ENCODE measurements around the gene NEK6.
A peak's percentile ranks its signal among the peaks of the same experiment; 100 is the strongest.

The NEK6 gene

GRCh38 chr9:124354346-124355038 is 96.7 kb downstream of the NEK6 start:
- DNase-seq (ENCODE audit: low read depth) = no peak

DNA sequence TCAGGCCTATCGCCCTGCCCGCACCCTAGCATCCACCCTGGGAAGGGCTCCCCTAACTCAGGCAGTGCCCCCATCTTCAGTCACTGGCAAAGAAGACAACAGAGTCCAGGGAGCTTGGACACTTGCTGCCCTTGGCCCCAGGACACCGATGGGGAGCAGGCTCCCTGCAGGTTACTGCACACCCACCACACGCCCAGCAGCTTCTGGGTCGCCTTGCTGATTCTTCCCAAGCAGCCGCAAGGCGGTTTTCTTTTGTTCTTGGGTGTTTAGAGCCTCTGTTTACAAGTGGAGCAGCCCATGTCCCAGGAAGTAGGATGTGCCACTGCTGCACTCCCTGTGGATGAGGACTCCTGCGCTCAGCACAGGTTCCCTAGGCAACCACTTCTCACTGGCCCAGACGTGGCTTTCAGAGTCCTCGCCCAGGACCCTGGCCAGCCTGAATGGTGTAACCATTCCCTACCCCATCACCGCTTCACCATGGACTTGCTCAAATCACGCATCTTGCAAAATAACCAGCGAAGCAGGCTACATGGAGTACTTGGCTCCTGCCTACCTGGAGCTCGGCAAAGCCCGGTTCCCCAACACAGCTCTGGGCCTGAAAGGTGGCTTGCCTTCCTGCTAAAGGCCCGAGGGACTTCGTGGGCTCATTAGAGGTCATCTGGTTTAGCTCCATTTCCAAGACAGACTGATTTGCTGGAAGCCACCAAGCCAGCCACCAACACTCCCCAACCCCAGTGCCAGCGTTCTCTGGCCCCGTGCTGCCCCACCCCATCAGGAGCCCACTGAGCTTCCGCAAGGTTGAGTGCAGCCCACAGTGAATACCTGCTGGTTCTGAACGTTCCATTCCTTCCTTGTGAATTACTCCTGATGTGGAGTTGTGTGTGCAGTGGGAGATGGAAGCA is 97.5 kb downstream of the NEK6 start:
- DNase-seq (ENCODE audit: low read depth) = no peak

DNA sequence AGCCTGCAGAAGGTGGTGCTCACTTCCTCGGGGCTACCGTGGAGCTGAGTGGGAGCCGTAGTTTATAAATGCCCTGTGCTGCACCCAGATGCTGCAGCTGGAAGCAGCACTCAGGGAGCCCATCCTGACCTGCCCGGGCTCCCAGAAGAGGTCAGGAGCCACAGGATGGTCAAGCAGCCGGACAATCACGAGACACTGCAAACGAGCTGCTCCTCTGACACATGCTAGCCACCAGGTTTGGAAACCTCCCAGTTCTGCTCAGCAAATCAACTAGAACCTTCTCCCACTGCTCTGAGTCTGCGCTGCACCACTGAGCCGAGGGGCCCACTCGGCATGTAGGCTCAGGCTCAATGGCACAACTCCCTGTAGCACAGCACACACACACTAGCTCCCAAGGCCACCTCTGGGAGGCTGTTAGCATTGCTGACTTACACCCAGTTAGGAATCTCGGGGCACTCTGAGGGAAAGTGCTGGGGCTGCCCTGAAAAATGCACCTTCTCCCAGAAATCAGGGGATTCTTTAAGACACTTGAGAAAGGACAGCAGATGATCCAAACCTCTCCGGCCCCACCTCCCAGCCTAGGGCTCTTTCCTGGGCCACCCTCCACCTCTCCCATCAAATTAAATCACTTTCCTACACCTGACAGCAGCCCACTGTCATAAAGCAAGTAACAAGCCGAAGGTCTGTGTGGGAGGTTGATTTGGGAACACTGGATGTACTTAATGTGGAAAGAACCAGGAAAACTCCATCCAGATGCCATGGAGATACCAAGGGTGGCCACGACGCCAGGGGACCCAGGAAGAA is 98.4 kb downstream of the NEK6 start:
- DNase-seq (ENCODE audit: low read depth) = no peak

DNA sequence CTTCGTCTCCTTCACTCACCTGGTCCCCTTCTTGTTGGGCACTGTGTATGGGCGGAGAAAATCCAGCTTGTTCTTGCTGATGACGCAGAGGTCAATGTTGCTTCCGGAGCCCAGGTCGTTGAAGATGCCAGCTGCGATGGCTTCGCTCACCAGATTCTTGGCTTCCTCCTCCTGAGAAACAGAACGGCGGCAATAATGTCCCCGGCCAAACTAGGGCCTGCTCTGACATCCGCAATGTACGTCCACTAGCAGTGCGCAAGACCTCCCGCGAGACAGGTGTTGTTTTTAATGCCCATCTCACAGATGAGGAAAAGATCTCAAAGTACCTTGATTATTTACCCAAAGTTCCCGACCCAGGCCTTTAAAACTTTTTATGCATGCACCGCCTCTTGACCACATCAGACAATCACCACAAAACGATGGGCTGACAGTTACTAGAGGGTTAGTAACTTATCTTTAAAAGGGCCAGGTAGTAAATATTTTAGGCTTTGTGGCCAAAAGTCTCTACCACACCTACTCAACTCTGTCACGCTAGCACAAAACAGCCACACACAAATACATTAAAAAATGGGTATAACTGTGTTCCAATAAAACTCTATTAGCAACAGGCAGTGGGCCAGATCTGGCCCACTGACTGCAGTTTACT is 99.1 kb downstream of the NEK6 start:
- DNase-seq (ENCODE audit: low read depth) = no peak

DNA sequence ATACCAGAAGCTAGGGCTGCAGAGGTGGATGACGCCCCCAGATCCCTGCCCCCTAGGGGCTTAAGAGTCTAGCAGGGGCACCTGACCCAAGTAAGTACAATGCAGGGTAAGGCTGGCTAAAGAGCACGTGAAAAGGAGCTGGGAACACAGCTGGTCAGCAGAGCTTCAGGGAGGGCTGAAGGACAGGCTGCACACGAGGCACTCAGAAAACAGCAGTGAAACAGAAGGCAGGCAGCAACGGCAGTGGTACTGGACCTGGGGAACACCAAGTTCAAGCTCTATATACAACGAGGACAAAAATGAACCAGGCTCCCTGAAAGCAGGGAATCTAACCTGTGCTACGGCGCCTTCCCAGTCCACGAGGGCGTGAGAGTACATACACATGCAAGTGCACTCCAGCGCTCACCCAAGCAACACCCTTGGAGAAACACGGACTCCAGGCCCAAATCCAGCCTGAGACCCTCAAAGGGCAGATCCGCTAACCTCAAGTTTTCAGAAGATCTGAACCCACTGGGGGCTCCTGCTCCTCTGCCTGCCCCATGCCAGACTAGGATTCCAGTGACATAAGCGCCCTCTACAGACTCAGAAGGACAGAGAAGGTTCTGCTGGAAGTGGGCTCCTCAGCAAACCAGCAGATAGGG is 100.1 kb downstream of the NEK6 start:
- DNase-seq (ENCODE audit: low read depth) = no peak

- DNase-seq (ENCODE audit: low read depth) = no peak
These were observed 100.9 kb downstream of the NEK6 start for GRCh38 chr9:124358631-124359030.

DNA sequence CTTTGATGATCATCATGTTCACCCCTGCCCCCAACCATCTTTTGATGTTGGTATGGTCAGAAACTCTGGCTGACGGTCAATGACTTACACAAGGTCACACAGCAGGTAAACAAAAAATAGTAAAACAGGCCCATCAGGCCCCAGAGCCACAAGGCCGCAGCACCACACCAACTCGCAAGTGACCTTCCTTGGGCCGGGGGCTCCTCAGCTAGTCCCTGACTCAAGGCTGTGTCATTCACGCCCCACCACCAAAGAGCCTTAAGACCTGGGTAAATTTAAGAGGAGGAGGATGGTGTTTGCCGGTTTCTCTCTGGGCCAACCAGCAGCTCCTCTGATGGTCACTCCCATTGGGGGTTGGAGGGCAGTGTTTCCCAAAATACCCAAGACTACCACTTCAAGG is 101.7 kb downstream of the NEK6 start:
- no peak for DNase-seq (ENCODE audit: low read depth)

- DNase-seq (ENCODE audit: low read depth) = no peak
These were observed 102.3 kb downstream of the NEK6 start for GRCh38 chr9:124359855-124360678.

DNA sequence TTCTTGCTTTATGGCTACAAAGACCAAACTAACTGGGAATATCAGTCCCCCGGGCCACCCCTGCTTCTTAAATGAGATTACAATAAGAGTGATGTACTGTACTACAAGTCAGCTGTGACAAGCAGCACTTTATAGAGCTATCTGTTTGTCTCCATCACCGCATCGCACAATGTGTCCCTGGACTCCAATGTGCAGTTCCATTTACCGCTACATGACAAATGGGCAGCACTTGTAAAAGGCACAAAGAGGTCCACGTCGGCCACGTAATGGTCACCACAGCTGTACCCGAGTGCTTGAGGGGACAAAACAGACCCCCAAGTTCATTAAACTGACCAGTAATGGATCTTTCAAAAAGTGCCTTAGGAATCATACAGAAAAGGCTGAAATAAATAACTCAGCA is 103.4 kb downstream of the NEK6 start:
- no peak for DNase-seq (ENCODE audit: low read depth)

- DNase-seq (ENCODE audit: low read depth) = no peak
These were observed 105.8 kb downstream of the NEK6 start for GRCh38 chr9:124363326-124364096.

DNA sequence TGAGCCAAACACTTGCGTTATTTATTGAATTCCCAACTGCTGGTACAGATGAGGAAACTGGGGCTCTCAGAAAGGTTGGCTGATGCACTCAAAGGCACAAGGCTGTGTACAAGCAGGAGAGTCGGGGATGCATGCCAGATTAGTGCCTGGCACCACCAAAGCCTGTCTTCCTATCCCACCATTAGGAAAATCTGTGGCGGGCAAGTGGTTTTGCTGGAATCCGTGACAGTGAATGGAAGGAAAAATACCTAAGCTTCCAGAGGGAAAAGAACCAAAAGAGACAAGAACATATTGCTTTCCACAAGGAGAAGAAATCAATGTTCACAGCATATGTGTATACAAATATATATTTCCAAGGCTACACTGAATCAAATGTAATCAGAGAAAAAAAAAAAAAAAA is 106.4 kb downstream of the NEK6 start:
- DNase-seq (ENCODE audit: low read depth) = no peak

DNA sequence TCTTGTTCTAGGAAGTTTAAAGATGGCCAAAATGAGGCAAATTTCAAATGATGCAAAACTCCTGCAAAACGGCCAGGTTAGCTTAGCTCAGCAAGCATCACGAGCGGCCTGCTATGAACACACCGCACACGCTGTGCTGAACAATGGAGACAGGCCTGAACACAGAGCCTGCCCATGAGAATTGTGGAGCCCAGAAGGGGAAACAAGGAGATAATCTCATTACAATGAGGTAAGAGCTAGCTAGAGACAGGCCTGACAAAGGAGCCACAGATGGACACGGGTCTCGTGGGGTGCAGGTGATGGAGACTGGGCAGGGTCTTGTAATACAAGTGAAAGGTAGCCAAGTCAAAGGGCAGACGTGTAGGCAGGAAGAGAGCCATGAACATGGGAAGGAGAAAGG is 107.3 kb downstream of the NEK6 start:
- DNase-seq (ENCODE audit: low read depth) = no peak

DNA sequence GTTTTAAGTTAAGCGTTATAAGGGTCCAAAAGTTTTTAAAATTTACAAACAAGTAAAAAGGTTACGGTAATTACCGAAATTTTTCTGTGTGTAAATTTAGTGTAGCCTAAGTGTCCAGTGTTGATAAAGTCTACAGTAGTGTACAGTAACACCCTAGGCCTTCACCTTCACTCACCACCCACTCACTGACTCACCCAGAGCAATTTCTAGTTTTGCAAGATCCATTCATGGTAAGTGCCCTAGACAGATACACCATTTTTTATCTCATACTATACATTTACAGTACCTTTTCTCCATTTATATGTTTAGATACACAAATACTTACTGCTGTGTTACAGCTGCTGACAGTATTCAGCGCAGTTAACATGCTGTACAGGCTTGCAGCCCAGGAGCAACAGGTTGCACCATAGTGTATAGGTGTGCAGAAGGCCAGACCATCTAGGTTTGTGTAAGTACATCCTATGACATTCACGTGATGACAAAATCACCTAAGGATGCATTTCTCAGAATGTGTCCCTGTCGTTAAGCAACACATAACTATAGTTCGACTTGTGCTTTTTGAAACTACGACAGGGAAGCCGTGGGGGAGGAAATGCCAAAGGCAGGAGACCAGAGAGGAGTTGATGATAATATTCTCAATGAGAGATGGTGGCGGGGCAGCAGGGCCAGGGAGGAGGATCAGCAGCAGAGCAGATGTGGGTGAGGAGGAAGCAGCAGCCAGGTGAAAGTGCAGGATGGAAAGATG is 108.9 kb downstream of the NEK6 start:
- no peak for DNase-seq (ENCODE audit: low read depth)

GRCh38 chr9:124368692-124369091 is 110.9 kb downstream of the NEK6 start:
- DNase-seq (ENCODE audit: low read depth) = no peak

DNA sequence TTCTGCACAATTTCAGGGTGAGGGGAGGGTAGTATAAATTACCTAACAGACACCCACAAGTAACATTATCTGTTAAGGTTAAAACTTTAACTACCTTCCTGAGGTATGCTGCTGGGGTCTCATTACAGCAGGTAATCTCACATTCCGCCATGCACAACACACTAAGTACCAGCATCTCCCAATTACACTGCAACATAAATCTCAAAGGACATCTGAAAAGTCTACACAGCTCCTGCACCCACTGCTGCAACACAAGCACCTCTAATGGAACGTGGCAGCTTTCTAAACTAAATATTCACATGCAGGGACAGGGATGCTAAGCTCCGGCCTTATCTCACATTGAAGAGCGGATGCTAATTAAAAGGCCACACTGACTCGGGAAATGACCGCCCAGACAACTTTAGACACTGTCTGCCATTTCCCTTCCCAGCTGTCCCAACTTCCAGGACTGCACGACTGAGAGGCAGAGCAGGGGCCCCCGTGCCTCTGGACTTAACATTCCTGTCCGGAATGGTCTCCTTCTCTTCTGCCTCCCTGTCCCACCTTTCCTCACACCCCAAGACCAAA is 111.6 kb downstream of the NEK6 start:
- no peak for DNase-seq (ENCODE audit: low read depth)

DNA sequence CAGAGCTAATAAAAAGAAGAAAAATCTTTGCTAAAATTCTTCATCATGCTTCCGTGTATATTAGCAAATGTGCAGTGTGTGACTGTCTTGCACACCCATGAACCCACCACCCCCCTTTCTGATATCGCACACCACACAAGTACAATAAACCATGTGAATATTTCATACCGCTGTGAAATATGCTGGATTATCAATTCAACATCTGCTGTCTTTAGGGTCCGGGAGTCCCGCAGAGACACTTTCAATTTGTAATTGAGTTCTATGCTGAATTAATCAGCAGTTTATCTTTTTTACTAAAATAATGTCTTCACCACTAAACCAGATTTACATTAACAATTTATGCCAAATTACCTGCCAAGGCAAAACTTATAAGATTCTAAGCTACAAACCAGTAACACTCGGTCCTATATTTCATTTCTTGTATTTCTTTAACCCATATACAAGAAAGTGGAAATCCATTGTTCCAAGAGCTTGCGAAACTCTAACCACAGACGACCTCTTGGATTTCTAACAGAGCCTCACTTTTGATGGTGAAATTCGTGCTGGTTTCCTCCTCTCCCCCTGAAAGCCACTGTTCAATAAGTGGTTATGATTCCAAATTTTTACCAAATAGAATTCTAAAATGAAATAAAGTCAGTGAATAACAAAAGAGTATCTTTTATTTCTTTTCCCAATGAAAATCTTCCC is 113.3 kb downstream of the NEK6 start:
- peak; percentile 56 for DNase-seq (ENCODE audit: low read depth)

- DNase-seq (ENCODE audit: low read depth) = peak; percentile 42
These were observed 114.3 kb downstream of the NEK6 start for GRCh38 chr9:124372038-124372437.

DNA sequence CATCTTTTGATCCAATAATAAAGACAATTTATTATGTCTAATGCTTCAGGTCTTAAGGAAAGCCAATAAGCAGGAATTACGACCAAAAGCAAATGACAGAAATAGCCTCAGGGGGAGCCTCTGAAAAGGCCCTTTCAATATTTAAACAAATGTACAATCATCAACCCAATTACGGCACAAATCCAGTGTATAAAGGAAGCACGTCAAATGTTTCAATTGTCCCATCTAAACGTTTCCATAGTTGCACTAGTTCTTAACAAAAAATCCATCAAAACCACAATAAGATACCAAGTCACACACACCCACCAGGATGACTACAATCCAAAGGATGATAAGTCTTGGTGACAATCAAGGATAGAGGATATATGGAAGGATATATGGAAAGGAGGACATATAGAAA is 115.6 kb downstream of the NEK6 start:
- DNase-seq (ENCODE audit: low read depth) = no peak

Measured in fibroblast of gingiva (primary cell).